Upper lobe of left lung (tissue), 6 donors: ENCODE data around the gene ARHGEF35. TPM values are rescaled to one million over a fixed set of nuclear protein-coding genes. Genes with fewer than 3 reads are reported as not detected.
A peak's percentile ranks its signal among the peaks of the same experiment; 100 is the strongest.
"Not testable (repeated sequence)": the region's sequence is repeated elsewhere in the genome, so short reads cannot be mapped to it uniquely, and the experiment has no call there.

Experiments
- ATAC-seq, 2 donors: fragments of 200-7000 bp; cut with Tn5 transposase; one replicate each; pipeline ENCODE4 v1.9.1; 2022; ENCODE audit warnings: mild to moderate bottlenecking in 2 of 2, moderate library complexity in 2 of 2; ENCODE audit not compliant: low FRiP score in 2 of 2
- DNase-seq, 2 donors: peaks; one replicate each; pipeline ENCODE4 v3.0.0-alpha.2; 2019 to 2020
- H3K27ac ChIP-seq, 4 donors: fragments of 200-600 bp; sonication (generic); one replicate each; pipeline ENCODE4 v1.5.1; 2016 to 2019
- H3K27me3 ChIP-seq, 4 donors: fragments of 200-600 bp; sonication (generic); one replicate each; pipeline ENCODE4 v1.5.1; 2017 to 2019
- H3K36me3 ChIP-seq, 4 donors: fragments of 200-600 bp; sonication (generic); one replicate each; pipeline ENCODE4 v1.5.1; 2016 to 2019
- H3K4me1 ChIP-seq, 4 donors: fragments of 200-600 bp; sonication (generic); one replicate each; pipeline ENCODE4 v1.5.1; 2018 to 2019
- H3K4me3 ChIP-seq, 4 donors: fragments of 200-600 bp; sonication (generic); one replicate each; pipeline ENCODE4 v1.5.1; 2017 to 2019; ENCODE audit warnings: mild to moderate bottlenecking in 2 of 4, moderate library complexity in 1 of 4
- H3K9me3 ChIP-seq, 4 donors: fragments of 200-600 bp; sonication (generic); one replicate each; pipeline ENCODE4 v1.5.1; 2018 to 2019
- EP300 ChIP-seq, 4 donors: sonication (generic); formaldehyde crosslinking; IDR thresholded peaks; one replicate each; pipeline ENCODE4 v1.5.1; 2017; ENCODE audit warnings: antibody characterized with exemption in 4 of 4, control low read depth in 2 of 4
- POLR2A ChIP-seq, 4 donors: fragments of 450-650 bp; IDR thresholded peaks; one replicate each; pipeline ENCODE4 v1.5.1; 2016 to 2017; ENCODE audit warnings: antibody characterized with exemption in 4 of 4, mild to moderate bottlenecking in 2 of 4
- POLR2AphosphoS5 ChIP-seq, 2 donors: sonication (generic); formaldehyde crosslinking; IDR thresholded peaks; one replicate each; pipeline ENCODE4 v1.5.1; 2017; ENCODE audit warnings: antibody characterized with exemption in 2 of 2
- WGBS, 2 donors: methylation state at CpG; one replicate each; pipeline ENCODE4 v1.1.5; 2017 to 2018; 5-methylcytosine and 5-hydroxymethylcytosine counted together
- total RNA-seq, 6 donors: library from RNA; depleted of rRNA in 4 of 6; stranded (reverse); fragments of >200 nt in 4 of 6; gene quantifications; one replicate each; pipeline versions ENCODE4 v1.1.0 to v1.2.1, GENCODE V29; 2016 to 2021
- TF ChIP-seq, protein P1 (sequence below), 6 experiments: fragments of 450-650 bp in 4 of 6; fragments of 200-600 bp in 2 of 6; sonication (generic) in 2 of 6; IDR thresholded peaks; one replicate each; pipeline ENCODE4 v1.5.1; 2016 to 2019; ENCODE audit warnings: antibody characterized with exemption in 6 of 6
- donor health status: DM: no; HTN: no; CAD: no; lungs with moderate emphysema.
- donor health status: DM: no; HTN: yes; CAD: no; lungs with severe emphysema.

Gene ARHGEF35
- total RNA-seq, 6 donors from 2014 or later: 3.9 to 21.3 (median 8.3) TPM

DNA sequence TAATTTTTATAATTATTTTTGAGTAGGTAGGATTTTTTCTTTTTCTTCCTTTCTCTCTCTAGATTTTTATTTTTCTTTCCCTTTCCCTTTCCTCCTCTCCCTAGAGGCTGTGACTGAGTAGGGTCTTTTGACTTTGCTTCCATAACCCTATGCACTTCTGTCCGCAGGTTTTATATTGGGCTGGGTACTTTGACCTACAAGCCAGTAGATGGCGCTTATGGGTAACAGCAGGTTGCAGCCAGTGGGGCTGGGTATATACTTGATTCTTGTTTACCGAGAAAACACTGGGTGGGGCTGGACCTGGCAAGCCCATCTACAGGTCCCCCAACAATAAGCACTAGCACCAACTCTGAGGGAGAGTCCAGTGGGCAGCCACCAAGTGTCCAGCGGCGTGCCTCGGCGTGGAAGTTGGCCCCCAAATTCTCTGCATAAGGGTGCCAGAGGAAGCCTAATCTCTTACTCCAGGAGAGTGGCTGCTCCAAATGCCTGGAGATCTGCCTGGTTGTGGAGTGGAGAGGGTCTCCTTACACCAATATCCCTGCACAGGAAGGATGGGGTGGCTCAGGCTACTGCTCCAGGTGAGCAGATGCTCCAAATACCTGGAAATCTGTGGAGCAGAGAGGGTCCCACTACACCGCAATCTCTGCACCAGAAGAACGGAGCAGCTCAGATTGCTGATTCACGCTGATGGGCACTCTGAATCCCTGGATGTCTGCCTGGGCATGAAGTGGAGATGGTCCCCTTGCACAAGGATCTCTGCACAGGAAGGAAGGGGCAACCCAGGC lies 17.1 kb downstream of the ARHGEF35 start:
- peak in 1 of 2 donors; percentile 26 for DNase-seq
- not testable (repeated sequence) for H3K9me3 ChIP-seq, H3K27ac ChIP-seq, H3K4me1 ChIP-seq, H3K36me3 ChIP-seq, H3K4me3 ChIP-seq, H3K27me3 ChIP-seq
- TF ChIP-seq, protein P1, sequence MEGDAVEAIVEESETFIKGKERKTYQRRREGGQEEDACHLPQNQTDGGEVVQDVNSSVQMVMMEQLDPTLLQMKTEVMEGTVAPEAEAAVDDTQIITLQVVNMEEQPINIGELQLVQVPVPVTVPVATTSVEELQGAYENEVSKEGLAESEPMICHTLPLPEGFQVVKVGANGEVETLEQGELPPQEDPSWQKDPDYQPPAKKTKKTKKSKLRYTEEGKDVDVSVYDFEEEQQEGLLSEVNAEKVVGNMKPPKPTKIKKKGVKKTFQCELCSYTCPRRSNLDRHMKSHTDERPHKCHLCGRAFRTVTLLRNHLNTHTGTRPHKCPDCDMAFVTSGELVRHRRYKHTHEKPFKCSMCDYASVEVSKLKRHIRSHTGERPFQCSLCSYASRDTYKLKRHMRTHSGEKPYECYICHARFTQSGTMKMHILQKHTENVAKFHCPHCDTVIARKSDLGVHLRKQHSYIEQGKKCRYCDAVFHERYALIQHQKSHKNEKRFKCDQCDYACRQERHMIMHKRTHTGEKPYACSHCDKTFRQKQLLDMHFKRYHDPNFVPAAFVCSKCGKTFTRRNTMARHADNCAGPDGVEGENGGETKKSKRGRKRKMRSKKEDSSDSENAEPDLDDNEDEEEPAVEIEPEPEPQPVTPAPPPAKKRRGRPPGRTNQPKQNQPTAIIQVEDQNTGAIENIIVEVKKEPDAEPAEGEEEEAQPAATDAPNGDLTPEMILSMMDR (IDR thresholded peaks at IDR 0.05): peak in 5 of 6 experiments; percentile 23 to 69 (median 43)
- 0 to 5% methylated on average over 2 to 3 of the region's 10 CpGs for WGBS, 2 donors
- peak; percentile 69 to 78 for ATAC-seq

DNA sequence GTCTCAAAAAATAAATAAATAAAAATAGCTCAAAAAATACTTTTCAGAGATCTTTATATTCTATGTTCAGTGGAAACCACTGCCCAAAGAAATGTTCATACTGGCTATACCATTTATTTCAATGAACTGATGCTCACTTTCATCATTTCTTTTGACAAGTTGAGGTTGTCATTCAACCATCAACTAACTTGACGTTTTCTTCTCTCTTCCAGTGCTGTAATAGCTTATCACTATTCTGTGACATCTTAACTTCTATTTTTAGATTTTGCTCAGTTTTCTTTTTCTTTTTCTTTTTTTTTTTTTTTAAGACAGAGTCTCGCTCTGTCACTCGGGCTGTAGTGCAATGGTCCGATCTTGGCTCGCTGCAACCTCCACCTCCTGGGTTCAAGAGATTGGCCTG lies 21.0 kb downstream of the ARHGEF35 start:
- Histone ChIP-seq H3K36me3 (no peaks in the 10 kb centered on the region), H3K27ac (no peak overlapping the region), H3K4me1 (no peaks in the 10 kb centered on the region), H3K4me3 (no peak overlapping the region), H3K9me3 (no peaks in the 10 kb centered on the region), H3K27me3 (no peaks in the 10 kb centered on the region)
- 83 to 91% methylated on average over 5 of the region's 5 CpGs for WGBS, 2 donors
- no peak for ATAC-seq
- TF ChIP-seq POLR2A (IDR thresholded peaks at IDR 0.05): no peak
- TF ChIP-seq, protein P1 (IDR thresholded peaks at IDR 0.05): no peak
- no peak for TF ChIP-seq EP300 (IDR thresholded peaks at IDR 0.05)
- no peak for TF ChIP-seq POLR2AphosphoS5 (IDR thresholded peaks at IDR 0.05)
- DNase-seq: no peak

DNA sequence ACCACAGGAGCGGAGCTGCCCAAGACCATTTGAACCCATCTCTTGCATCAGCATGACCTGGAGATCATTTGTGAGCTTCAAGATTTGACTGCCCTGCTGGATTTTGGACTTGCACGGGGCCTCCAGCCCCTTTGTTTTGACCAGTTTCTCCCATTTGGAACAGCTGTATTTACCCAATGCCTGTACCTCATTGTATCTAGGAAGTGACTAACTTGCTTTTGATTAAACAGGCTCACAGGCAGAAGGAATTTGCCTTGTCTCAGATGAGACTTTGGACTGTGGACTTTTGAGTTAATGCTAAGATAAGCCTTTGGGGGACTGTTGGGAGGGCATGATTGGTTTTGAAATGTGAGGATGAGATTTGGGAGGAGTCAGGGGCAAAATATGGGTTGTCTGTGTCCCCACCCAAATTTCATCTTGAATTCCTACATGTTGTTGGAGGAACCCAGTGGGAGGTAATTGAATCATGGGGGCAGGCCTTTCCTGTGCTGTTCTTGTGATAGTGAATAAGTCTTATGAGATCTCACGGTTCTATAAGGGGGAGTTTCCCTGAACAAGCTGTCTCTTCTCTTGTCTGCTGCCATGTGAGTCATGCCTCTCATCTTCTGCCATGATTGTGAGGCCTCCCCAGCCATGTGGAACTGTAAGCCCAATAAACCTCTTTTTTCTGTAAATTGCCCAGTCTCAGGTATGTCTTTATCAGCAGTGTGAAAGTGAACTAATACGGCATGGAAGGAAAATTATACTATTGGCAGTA lies 23.9 kb downstream of the ARHGEF35 start:
- not testable (repeated sequence) for H3K27ac ChIP-seq, H3K36me3 ChIP-seq, H3K27me3 ChIP-seq, H3K9me3 ChIP-seq, H3K4me1 ChIP-seq, H3K4me3 ChIP-seq, DNase-seq, ATAC-seq
- WGBS, 2 donors: 84 to 85% methylated on average over 4 of the region's 4 CpGs

DNA sequence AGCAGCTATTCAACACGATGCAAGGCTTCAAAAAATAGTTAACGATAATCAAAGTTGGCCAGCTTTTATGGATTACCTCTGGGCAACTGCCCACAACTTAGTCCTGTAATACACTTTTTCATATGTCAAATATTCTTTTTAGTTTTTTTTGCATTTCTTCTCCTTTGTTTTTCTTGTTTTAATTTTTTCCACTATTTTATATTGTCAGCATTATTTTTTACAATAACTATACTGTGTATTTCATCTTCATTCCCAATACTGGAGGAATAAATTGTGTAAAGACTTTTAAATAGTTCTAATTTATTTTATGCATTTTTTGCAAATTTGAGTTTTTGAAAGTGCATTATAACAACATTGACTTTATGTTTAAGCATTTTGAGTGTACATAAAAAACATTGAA lies 30.8 kb downstream of the ARHGEF35 start:
- ATAC-seq (no peak), DNase-seq (no peak)
- 82 to 83% methylated on average over 2 of the region's 2 CpGs for WGBS, 2 donors
- Histone ChIP-seq H3K9me3 (no peaks in the 10 kb centered on the region), H3K27ac (no peak overlapping the region), H3K36me3 (no peaks in the 10 kb centered on the region), H3K4me1 (no peaks in the 10 kb centered on the region), H3K27me3 (no peaks in the 10 kb centered on the region), H3K4me3 (no peak overlapping the region)
- TF ChIP-seq, protein P1 (IDR thresholded peaks at IDR 0.05): no peak
- TF ChIP-seq POLR2AphosphoS5 (IDR thresholded peaks at IDR 0.05) (no peak), POLR2A (IDR thresholded peaks at IDR 0.05) (no peak), EP300 (IDR thresholded peaks at IDR 0.05) (no peak)

DNA sequence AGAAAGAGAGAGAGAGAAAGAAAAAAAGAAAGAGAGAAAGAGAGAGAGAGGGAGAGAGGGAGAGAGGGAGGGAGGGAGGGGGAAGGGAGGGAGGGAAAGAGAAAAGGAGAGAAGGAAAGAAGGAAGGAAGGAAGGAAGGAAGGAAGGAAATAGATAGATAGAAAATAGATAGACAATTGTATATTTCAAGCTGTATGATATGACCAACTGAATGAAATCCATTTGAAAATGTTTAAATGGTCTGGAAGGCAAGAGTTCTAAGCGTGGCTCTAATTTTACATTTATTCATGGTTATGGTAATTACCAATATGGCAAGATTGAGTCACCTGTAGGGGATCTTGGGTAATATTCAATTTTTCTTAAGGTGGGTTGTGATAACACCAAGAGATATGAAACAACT lies 36.8 kb downstream of the ARHGEF35 start:
- ATAC-seq (no peak), DNase-seq (no peak)
- Histone ChIP-seq H3K27me3 (no peaks in the 10 kb centered on the region), H3K27ac (no peak overlapping the region), H3K4me3 (no peak overlapping the region), H3K4me1 (no peaks in the 10 kb centered on the region), H3K36me3 (no peaks in the 10 kb centered on the region), H3K9me3 (no peaks in the 10 kb centered on the region)
- 89 to 91% methylated on average over 1 of the region's 1 CpG for WGBS, 2 donors
- TF ChIP-seq POLR2AphosphoS5 (IDR thresholded peaks at IDR 0.05): no peak
- TF ChIP-seq EP300 (IDR thresholded peaks at IDR 0.05): no peak
- TF ChIP-seq, protein P1 (IDR thresholded peaks at IDR 0.05): no peak
- TF ChIP-seq POLR2A (IDR thresholded peaks at IDR 0.05): no peak
